Choroid plexus epithelial cell (primary cell): Measurements from ENCODE around the gene MED15.
A peak's percentile ranks its signal among the peaks of the same experiment; 100 is the strongest.

Source experiments
- DNase-seq: peaks from one replicate; pipeline ENCODE4 v3.0.0-alpha.2; 2010; ENCODE audit warnings: low read depth
- H3K4me3 ChIP-seq: 2 replicates; pipeline ENCODE4 v1.5.1; 2011; ENCODE audit warnings: low read depth, mild to moderate bottlenecking, control low read depth, low read length, moderate library complexity
- CTCF ChIP-seq: conservative IDR thresholded peaks from 2 replicates; pipeline ENCODE4 v1.5.1; 2011; ENCODE audit warnings: low read depth, mild to moderate bottlenecking, control low read depth, inconsistent platforms, low read length, moderate library complexity

MED15 gene

GRCh38 chr22:20565079-20565734 lies 57.8 kb downstream of the MED15 start:
- peak; percentile 91 for DNase-seq
- TF ChIP-seq CTCF = no peak
- no peak overlapping the region for H3K4me3 ChIP-seq

GRCh38 chr22:20565761-20566160 lies 58.4 kb downstream of the MED15 start:
- no peak overlapping the region for H3K4me3 ChIP-seq
- no peak for TF ChIP-seq CTCF

DNA sequence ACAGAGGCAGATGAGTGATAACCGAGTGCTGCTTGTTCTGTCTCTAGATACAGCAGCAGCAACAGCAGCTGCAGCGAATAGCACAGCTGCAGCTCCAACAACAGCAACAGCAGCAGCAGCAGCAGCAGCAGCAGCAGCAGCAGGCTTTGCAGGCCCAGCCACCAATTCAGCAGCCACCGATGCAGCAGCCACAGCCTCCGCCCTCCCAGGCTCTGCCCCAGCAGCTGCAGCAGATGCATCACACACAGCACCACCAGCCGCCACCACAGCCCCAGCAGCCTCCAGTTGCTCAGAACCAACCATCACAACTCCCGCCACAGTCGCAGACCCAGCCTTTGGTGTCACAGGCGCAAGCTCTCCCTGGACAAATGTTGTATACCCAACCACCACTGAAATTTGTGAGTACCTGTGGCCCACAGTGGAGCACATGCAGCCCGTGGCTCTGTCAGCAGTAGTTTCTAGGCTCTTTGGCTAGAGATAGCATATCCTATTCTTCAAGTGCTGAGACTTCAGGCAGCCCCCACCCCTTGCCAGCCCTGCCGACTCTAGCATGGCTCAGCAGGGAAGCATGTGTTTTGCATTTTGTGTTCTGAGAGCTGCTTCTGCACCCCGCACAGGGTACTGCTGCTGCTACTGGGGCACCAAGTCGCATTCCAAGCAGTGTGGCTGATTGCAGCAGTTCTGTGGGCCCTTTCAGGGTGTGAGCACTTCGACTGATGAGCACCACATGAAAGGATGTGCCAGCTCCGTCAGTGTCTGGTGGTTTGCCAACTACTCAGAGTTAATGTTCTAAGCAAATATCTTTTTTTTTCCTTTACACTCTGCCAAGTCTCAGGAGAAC lies 59.2 kb downstream of the MED15 start:
- no peak overlapping the region for H3K4me3 ChIP-seq
- peak; percentile 77 for DNase-seq
- TF ChIP-seq CTCF = no peak

More at GRCh38 chr22:20565761-20566160, 58.4 kb downstream of the MED15 start:
- no peak for DNase-seq

- no peak for TF ChIP-seq CTCF
- no peak for DNase-seq
- no peak overlapping the region for H3K4me3 ChIP-seq
Measured at GRCh38 chr22:20567371-20567847, 60.0 kb downstream of the MED15 start.

DNA sequence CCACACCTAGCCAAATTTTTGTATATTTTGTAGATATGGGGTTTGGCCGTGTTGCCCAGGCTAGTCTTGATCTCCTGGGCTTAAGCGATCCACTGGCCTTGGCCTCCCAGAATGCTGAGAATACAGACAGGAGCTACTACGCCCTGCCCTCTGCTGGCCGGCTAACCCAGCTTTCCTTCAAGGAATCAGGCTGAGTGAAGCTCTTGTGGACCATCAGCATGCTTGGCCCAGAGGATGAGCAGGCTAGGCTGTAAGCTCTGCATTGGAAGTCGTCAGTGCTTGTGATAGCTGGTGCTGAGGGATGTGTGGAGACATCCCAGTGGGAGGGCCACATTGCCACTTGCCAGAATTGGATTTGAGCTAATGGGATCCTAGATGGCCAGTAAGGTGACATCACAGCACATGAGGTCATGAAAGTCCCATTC lies 60.6 kb downstream of the MED15 start:
- H3K4me3 ChIP-seq = no peak overlapping the region
- peak; percentile 71 for TF ChIP-seq CTCF
- peak; percentile 75 for DNase-seq

GRCh38 chr22:20568502-20569058 lies 61.2 kb downstream of the MED15 start:
- no peak for TF ChIP-seq CTCF
- no peak for DNase-seq
- no peak overlapping the region for H3K4me3 ChIP-seq
